ENCODE data around the gene CPEB4. TPM values are rescaled to one million over a fixed set of nuclear protein-coding genes. Genes with fewer than 3 reads are reported as not detected.

Gene CPEB4
- total and polyA plus RNA-seq, 2 donors (not counting 3 experiments of a cell fraction or from before 2014, with no cell fraction given) = 11.3 to 16.4 TPM

DNA sequence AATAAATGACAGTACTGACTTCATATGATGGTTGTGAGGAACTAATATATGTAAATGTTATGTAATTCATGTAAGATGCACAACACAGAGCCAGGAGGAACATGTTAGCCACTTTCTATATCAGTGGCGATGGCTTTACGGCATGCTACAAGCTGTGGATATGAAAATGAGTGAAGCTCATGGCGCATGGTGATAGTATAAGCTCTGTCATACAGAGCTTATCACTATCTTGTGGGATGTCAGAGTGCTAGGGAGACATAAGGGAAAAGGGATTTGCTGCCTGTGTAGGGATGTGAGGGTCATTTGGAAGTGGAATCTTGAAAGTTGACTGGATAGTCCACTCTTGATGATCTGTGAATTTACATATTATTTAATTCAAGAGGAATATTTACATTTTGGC is 13.6 kb downstream of the CPEB4 start:
- Histone ChIP-seq H3K4me1 (ENCODE audit: control insufficient read depth, extremely low read depth, insufficient read depth, low read length) (peaks cover 14% of the 10 kb centered on the region), H2AFZ (ENCODE audit: low read depth, low read length) (no peak overlapping the region), H3K4me3 (replicated peaks in 1 of 3; ENCODE audit: insufficient read depth in 1 of 3, low read depth in 1 of 3, low read length in 3 of 3) (no peak overlapping the region), H3K9me1 (replicated peaks; ENCODE audit: control insufficient read depth, extremely low read depth, insufficient read depth, low read length) (no peaks in the 10 kb centered on the region), H4K20me1 (replicated peaks; ENCODE audit: control insufficient read depth, extremely low read depth, insufficient read depth, low read length) (no peaks in the 10 kb centered on the region), H3K9me3 (replicated peaks; ENCODE audit: control insufficient read depth, insufficient read depth, low read length) (no peaks in the 10 kb centered on the region), H3K9ac (replicated peaks; ENCODE audit: extremely low read depth, insufficient read depth, low read length) (no peak overlapping the region), H3K4me2 (ENCODE audit: insufficient read depth, low read length) (no peak overlapping the region), H3K27ac (ENCODE audit: insufficient read depth, low read depth, low read length) (no peak overlapping the region), H3K79me2 (ENCODE audit: control insufficient read depth, insufficient read depth, low read length) (peaks cover 34% of the 10 kb centered on the region), H3K27me3 (ENCODE audit: control insufficient read depth in 2 of 2, insufficient read depth in 2 of 2, low read length in 2 of 2) (no peaks in the 10 kb centered on the region), H3K36me3 (ENCODE audit: control insufficient read depth in 2 of 2, extremely low read depth in 1 of 2, insufficient read depth in 2 of 2, low read length in 2 of 2) (no peaks in the 10 kb centered on the region)
- dilution Hi-C loops (cut with MboI; ENCODE audit: extremely low pct_ligation_motif_present, low sequenced_read_pairs) = no loop called here
- FAIRE-seq (no peak), DNase-seq (ENCODE audit: low read depth, low spot score) (no peak)
- intact Hi-C loops (cut with micrococcal nuclease) = no loop called here
- ChIA-PET POLR2A (interaction anchor here (1.0 kb wide), 1 partner anchor 14 kb away, joined by 3 read pairs; the partner anchor contains the start of gene CPEB4), CTCF (interaction anchor here (0.7 to 3.6 kb wide), 8 partner anchors 8 to 137 kb away, joined by 3 to 30 read pairs (median 5); partner anchors contain the start of gene CPEB4)
- TF ChIP-seq FOS (IDR thresholded peaks at IDR 0.05; ENCODE audit: borderline replicate concordance, insufficient read depth, low read length) (no peak), GATA2 (IDR thresholded peaks at IDR 0.05; ENCODE audit: insufficient read depth, insufficient read length, low read depth, low read length) (no peak), MYC (IDR thresholded peaks at IDR 0.05; ENCODE audit: low read depth, low read length) (no peak)
- no TSS peak for BruUV-seq (replicated peaks)

DNA sequence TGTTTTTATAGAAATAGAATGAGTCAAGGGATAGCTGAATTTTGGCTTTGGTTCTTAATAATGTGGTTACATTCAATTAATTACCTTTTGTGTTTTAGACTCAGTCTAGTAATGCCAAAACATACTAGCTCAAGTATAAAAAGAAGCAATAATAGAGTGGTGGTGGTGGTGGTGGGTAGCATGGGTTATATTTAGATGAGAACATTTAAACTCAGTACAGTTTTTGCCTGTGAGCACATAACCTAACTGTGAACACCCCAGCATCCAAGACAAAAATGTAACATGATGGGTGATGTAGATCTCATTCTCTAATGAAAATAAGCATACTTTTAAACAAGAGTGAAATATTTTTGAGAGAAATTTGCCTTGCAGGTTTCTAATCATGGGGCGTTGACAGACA is 14.2 kb downstream of the CPEB4 start:
- peaks cover 14% of the 10 kb centered on the region for H3K4me1 ChIP-seq (ENCODE audit: control insufficient read depth, extremely low read depth, insufficient read depth, low read length)
- dilution Hi-C loops (cut with MboI; ENCODE audit: extremely low pct_ligation_motif_present, low sequenced_read_pairs) (no loop called here), intact Hi-C loops (cut with micrococcal nuclease) (no loop called here)
- no peak overlapping the region for H3K9ac ChIP-seq (replicated peaks; ENCODE audit: extremely low read depth, insufficient read depth, low read length)
- H3K4me2 ChIP-seq (ENCODE audit: insufficient read depth, low read length) = peak overlapping the region; percentile 38
- H4K20me1 ChIP-seq (replicated peaks; ENCODE audit: control insufficient read depth, extremely low read depth, insufficient read depth, low read length) = no peaks in the 10 kb centered on the region
- BruUV-seq (replicated peaks) = no TSS peak
- H3K27ac ChIP-seq (ENCODE audit: insufficient read depth, low read depth, low read length) = no peak overlapping the region
- CTCF ChIA-PET = interaction anchor here (1.3 to 3.6 kb wide), 7 partner anchors 9 to 138 kb away, joined by 4 to 30 read pairs (median 5); partner anchors contain the start of gene CPEB4
- H3K79me2 ChIP-seq (ENCODE audit: control insufficient read depth, insufficient read depth, low read length) = peaks cover 32% of the 10 kb centered on the region
- H3K9me3 ChIP-seq (replicated peaks; ENCODE audit: control insufficient read depth, insufficient read depth, low read length) = no peaks in the 10 kb centered on the region
- no peak overlapping the region for H3K4me3 ChIP-seq (replicated peaks in 1 of 3; ENCODE audit: insufficient read depth in 1 of 3, low read depth in 1 of 3, low read length in 3 of 3)
- no peaks in the 10 kb centered on the region for H3K27me3 ChIP-seq (ENCODE audit: control insufficient read depth in 2 of 2, insufficient read depth in 2 of 2, low read length in 2 of 2)
- H3K9me1 ChIP-seq (replicated peaks; ENCODE audit: control insufficient read depth, extremely low read depth, insufficient read depth, low read length) = no peaks in the 10 kb centered on the region
- FAIRE-seq (no peak), DNase-seq (ENCODE audit: low read depth, low spot score) (no peak)
- H2AFZ ChIP-seq (ENCODE audit: low read depth, low read length) = no peak overlapping the region
- H3K36me3 ChIP-seq (ENCODE audit: control insufficient read depth in 2 of 2, extremely low read depth in 1 of 2, insufficient read depth in 2 of 2, low read length in 2 of 2) = no peaks in the 10 kb centered on the region
- POLR2A ChIA-PET = interaction anchor here (1.0 kb wide), 1 partner anchor 14 kb away, joined by 3 read pairs; the partner anchor contains the start of gene CPEB4
- no peak for TF ChIP-seq POLR2A (IDR thresholded peaks at IDR 0.05; ENCODE audit: low read depth, low read length)
- TF ChIP-seq, protein P1, sequence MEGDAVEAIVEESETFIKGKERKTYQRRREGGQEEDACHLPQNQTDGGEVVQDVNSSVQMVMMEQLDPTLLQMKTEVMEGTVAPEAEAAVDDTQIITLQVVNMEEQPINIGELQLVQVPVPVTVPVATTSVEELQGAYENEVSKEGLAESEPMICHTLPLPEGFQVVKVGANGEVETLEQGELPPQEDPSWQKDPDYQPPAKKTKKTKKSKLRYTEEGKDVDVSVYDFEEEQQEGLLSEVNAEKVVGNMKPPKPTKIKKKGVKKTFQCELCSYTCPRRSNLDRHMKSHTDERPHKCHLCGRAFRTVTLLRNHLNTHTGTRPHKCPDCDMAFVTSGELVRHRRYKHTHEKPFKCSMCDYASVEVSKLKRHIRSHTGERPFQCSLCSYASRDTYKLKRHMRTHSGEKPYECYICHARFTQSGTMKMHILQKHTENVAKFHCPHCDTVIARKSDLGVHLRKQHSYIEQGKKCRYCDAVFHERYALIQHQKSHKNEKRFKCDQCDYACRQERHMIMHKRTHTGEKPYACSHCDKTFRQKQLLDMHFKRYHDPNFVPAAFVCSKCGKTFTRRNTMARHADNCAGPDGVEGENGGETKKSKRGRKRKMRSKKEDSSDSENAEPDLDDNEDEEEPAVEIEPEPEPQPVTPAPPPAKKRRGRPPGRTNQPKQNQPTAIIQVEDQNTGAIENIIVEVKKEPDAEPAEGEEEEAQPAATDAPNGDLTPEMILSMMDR (IDR thresholded peaks at IDR 0.05; ENCODE audit: extremely low read depth in 1 of 2, insufficient read depth in 1 of 2, low read depth in 1 of 2, low read length in 2 of 2) = no peak
- no peak for TF ChIP-seq GATA2 (IDR thresholded peaks at IDR 0.05; ENCODE audit: insufficient read depth, insufficient read length, low read depth, low read length)
- TF ChIP-seq, protein P2, sequence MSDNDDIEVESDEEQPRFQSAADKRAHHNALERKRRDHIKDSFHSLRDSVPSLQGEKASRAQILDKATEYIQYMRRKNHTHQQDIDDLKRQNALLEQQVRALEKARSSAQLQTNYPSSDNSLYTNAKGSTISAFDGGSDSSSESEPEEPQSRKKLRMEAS (IDR thresholded peaks at IDR 0.05; ENCODE audit: insufficient read depth, insufficient read length) = no peak
- TF ChIP-seq JUN (IDR thresholded peaks at IDR 0.05; ENCODE audit: borderline replicate concordance, insufficient read depth, insufficient read length, low read depth) = no peak
- no peak for TF ChIP-seq POLR2AphosphoS5 (IDR thresholded peaks at IDR 0.05; ENCODE audit: insufficient read depth, low read depth, low read length)
- no peak for TF ChIP-seq MYC (IDR thresholded peaks at IDR 0.05; ENCODE audit: low read depth, low read length)
- no peak for TF ChIP-seq FOS (IDR thresholded peaks at IDR 0.05; ENCODE audit: borderline replicate concordance, insufficient read depth, low read length)
- no peak for TF ChIP-seq EZH2 (IDR thresholded peaks at IDR 0.05; ENCODE audit: borderline replicate concordance, low read depth, low read length, severe bottlenecking)

Data from endothelial cell of umbilical vein (primary cell).